NCI-H2107 treated with DMSO at 0.1 percent for 48 hours (cell line): ENCODE data around the gene BZW1.
"Not testable (repeated sequence)": the region's sequence is repeated elsewhere in the genome, so short reads cannot be mapped to it uniquely, and the experiment has no call there.

ENCODE experiments used
- DNase-seq: peaks from one replicate; lab custom pipeline; 2025; ENCODE audit not compliant: unreplicated experiment; lab: John Stamatoyannopoulos, UW

BZW1 gene

GRCh38 chr2:200790185-200790584 lies 21.5 kb upstream of the BZW1 start:
- DNase-seq: no peak

GRCh38 chr2:200791905-200792304 lies 19.8 kb upstream of the BZW1 start:
- DNase-seq: no peak

GRCh38 chr2:200794143-200794542 lies 17.6 kb upstream of the BZW1 start:
- DNase-seq: no peak

GRCh38 chr2:200795028-200795440 lies 16.7 kb upstream of the BZW1 start:
- DNase-seq: no peak

- DNase-seq: no peak
Observed at GRCh38 chr2:200796561-200796960, 15.1 kb upstream of the BZW1 start.

GRCh38 chr2:200797242-200797770 lies 14.4 kb upstream of the BZW1 start:
- no peak for DNase-seq

- no peak for DNase-seq
Observed at GRCh38 chr2:200798514-200798913, 13.2 kb upstream of the BZW1 start.

GRCh38 chr2:200800458-200800857 lies 11.3 kb upstream of the BZW1 start:
- no peak for DNase-seq

- DNase-seq: not testable (repeated sequence)
Observed at GRCh38 chr2:200801431-200801830, 10.3 kb upstream of the BZW1 start.

GRCh38 chr2:200809506-200810251 lies 2.0 kb upstream of the BZW1 start:
- DNase-seq: no peak

GRCh38 chr2:200810252-200810997 lies 1.3 kb upstream of the BZW1 start:
- no peak for DNase-seq

GRCh38 chr2:200810998-200811332 lies 745 bp upstream of the BZW1 start:
- DNase-seq: no peak

GRCh38 chr2:200812122-200813022 lies 662 bp downstream of the BZW1 start:
- DNase-seq: no peak

- DNase-seq: no peak
Observed at GRCh38 chr2:200814276-200814815, 2.6 kb downstream of the BZW1 start.

GRCh38 chr2:200814917-200815316 lies 3.2 kb downstream of the BZW1 start:
- DNase-seq: no peak

GRCh38 chr2:200818732-200819131 lies 7.0 kb downstream of the BZW1 start:
- not testable (repeated sequence) for DNase-seq

- DNase-seq: no peak
Observed at GRCh38 chr2:200820573-200821234, 9.0 kb downstream of the BZW1 start.

GRCh38 chr2:200821686-200822245 lies 10.1 kb downstream of the BZW1 start:
- DNase-seq: no peak

GRCh38 chr2:200828104-200828503 lies 16.4 kb downstream of the BZW1 start:
- no peak for DNase-seq

- no peak for DNase-seq
Observed at GRCh38 chr2:200828572-200829257, 17.0 kb downstream of the BZW1 start.
